AML-193 (cell line): ENCODE data around the gene CFL2.
A peak's percentile ranks its signal among the peaks of the same experiment; 100 is the strongest.
"Not testable (repeated sequence)": the region's sequence is repeated elsewhere in the genome, so short reads cannot be mapped to it uniquely, and the experiment has no call there.

Experiments used
- DNase-seq, 2 experiments: peaks; one replicate each; lab custom pipeline; 2025; lab: John Stamatoyannopoulos, UW

Gene CFL2

GRCh38 chr14:34714320-34715126, at the start of gene CFL2:
TSS of gene CFL2 (minus strand) at chr14:34714593. CDS start at chr14:34714540, 53 bp downstream.
- peak; percentile 50 to 54 for DNase-seq

DNA sequence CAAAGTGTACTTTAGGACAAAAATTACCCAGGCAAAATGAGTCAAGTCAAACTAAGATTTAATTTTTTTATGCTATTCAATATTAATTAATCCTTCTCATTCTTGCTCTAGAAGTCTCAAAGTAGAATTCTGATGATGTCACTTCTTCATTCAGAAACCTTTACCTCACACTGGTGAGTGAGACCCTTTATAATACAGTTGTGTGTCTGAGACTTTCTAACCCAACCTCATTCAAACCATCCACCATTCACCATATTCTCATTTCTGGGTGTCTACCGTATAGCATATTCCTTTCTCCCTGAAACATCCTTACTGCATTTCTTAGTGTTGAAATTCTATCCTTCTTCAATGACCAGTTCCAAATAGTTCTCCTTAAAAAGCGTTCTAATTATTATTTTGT, 40.8 kb upstream of the CFL2 start:
- DNase-seq = no peak

DNA sequence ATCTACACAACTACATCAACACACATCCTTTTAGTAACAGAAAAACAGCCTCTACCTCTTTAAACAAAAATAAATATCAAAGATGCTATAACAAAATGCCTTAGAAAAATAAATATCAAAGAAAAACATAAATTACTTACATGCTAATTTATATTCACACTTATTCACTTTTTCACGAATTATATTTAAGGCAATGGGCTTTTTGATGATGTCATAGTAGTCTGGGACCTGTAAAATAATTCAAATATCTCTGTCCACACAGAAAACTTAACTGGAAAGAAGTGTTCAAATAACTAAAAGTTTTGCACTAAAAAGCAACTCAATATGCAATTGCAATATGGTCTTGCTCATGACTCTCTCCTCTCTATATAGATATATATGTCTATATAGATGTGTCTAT, 40.3 kb upstream of the CFL2 start:
- DNase-seq = no peak

DNA sequence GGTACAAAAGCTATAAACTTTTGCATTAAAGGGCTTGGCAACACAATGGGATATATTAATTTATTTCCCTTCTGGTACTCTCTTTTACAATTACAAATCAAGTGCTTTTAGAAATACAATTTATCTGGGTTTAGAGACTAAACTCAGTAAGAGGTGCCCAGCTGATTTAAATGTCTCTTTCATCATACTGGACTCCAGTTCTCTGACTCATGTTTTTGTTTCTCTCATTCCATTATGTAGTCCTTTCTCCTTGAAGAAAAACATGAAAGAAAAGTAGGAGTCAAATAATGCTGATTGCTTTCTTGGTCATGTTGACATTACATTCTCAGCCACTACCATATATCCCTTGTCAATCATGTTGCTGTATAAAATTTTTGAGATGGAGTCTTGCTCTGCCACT, 36.3 kb upstream of the CFL2 start:
- DNase-seq = no peak

DNA sequence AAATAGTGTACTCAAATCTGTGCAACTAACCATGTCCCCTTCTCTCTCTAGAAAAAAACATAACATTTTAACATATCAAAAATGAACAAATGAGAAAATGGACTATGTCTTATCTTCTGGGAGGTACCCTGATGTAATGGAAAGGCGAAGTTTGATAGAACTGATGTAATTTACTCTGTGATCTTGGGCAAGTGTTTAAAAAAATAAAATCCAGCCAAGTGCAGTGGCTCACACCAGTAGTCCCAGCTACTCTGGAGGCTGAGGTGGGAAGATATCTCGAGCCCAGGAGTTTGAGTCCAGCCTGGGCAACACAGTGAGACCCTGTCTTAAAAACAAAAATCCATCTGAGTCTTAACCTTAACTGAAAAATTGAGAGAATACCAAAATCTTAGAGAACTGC, 35.8 kb upstream of the CFL2 start:
- DNase-seq = no peak

DNA sequence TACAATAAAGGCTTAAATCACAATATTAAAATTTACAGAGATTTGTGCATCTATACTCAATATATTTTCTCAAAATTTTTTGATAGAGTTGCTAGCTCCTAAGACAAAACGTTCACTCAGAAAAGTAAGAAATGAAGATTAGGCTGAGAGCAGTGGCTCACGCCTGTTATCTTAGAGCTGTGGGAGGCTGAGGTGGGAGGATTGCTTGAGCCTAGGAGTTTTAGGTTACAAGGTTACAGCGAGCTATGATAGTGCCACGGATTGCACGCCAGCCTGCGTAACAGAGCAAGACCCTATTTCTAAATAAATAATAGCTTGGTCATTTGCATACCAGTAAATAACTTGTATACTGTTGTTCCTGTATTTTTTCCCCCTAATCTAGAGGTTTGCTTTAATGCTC, 35.0 kb upstream of the CFL2 start:
- no peak for DNase-seq

- DNase-seq = no peak
These were observed 28.1 kb upstream of the CFL2 start for GRCh38 chr14:34742270-34743115.

DNA sequence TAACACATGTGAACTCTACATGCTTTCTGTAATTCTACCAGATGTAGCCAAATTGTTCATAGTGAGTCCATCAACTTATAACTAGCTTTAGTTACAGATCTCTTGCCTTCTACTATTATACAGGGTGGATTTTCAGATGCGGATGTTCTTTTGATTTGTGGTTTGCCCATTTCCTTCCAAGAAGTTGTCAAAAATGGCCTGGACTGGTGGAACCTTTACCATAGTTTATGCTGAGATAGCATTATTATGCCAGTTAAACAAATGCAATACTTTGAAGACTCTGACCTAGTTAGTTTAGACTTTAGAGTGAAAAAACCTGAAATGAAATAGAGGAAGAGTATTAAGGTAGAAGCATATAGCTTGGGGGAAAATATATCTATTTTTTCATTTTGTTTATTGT, 27.4 kb upstream of the CFL2 start:
- no peak for DNase-seq

GRCh38 chr14:34740139-34740538, 25.7 kb upstream of the CFL2 start:
- not testable (repeated sequence) for DNase-seq

GRCh38 chr14:34737079-34737478, 22.7 kb upstream of the CFL2 start:
- not testable (repeated sequence) for DNase-seq

DNA sequence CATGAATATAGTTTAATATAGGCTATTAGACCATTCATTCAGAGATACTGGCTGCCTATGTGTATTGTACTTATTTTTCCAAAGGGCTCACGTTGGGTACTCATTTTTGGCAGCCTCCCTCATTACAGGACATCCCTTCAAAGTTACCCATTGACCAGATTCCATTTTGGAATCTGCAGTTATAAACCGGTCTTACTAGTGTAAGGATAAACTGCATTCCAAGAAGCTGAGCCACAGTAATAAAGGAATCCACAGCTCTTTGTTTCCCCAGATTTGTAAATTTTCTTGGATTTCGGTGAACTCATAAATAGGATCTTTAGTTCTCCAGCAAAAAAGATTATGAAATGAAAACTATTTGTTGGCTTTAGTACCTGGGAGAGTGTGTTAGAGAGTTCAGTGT, 18.9 kb upstream of the CFL2 start:
- DNase-seq = no peak

GRCh38 chr14:34732802-34733201, 18.4 kb upstream of the CFL2 start:
- DNase-seq = no peak

GRCh38 chr14:34723867-34724266, 9.5 kb upstream of the CFL2 start:
- DNase-seq = no peak

DNA sequence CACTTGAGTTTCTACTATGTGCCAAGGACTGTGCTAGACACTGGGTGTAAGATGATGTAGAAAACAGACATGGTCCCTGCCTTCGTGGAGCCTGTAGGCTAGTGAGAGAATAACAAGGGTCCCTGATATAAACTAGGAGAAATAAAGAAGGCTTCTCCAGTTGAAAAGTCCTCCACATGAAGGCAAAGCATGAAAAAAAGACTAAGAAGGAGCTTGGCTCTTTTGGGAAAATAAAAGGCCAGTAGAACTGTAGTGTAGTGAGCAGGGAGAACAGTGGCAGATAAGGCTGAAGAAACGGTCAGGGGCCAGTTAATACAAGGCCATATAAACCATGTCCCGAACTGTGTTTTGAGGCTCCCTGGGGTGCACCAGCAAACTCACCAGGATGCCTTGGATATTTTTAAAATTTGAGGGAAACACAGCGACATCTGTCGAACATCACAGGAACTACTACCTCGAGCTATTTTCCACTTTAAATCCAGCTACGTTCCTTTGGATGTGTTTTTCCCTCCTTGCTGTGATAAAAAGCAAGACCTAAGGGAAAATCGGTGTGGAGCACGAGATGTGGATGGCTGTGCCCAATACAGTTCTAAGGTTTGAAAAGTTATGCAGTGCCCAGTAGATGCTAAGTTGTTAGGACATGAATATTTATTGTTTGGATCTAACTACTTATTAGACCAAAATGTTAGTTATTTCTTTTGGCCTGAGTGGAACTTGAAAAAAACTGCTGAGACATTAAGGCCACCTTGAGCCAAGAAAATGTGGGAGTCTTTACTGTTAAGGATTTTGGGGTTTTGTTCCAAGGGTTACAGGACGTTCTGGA, 8.5 kb upstream of the CFL2 start:
- DNase-seq = peak; percentile 18 to 54

GRCh38 chr14:34721129-34721528, 6.7 kb upstream of the CFL2 start:
- no peak for DNase-seq

GRCh38 chr14:34718750-34719304, 4.4 kb upstream of the CFL2 start:
- DNase-seq = no peak

GRCh38 chr14:34715127-34715863, 902 bp upstream of the CFL2 start:
- DNase-seq = no peak

DNA sequence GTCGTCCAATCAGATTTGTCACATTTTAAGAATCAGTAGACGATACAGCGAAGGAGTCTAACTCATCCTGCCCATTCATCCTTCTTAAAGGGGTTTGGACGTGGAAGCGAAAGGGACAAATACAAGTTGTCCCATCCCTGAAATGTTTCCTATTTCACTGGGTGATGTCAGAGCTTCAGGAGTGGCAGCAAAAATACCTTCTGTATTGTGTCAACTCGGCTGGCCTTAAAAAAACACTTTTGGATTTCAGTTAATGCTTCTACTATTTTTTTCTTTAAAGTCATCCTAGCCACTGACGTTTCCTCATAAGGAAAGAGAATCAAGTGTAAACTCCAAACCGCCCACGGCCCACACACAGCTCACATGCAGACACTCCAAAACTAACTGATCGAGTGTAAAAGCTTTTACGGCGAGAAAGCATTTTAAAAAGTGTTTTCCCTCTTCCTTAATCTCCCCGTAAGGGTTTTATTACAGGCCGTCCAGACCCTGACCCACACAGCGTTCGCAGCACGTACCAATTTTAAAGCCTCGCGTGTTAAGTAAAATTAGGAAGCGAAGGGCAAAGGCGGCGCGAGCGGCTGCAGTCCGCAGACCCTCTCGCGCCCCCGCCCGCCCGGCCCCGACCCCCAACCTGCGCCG, 593 bp downstream of the CFL2 start:
- DNase-seq = peak; percentile 23 to 29

DNA sequence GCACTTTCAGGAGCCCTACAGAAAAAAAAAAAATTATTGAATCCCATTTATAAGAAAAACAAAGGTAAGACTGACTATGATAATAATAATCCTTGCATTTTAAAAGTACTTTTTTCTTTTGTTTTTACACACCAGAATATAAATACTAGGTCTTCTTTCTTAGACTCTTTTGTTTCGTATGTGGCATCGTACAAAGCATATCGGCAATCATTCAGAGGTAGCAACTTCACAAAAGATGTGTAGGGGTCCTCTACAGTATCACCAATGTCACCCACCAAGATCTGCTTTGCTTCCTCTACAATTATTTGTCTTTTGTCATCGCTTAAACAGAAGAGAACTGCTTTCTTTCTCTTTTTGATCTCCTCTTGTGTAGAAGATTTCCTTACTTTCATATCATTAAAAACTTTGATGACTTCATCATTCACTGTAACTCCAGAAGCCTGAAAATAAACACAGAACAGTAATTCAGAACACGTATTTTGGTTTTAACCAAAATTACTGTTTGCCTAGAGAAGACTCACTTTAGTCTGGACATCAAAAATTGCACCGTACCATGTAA, 1.2 kb downstream of the CFL2 start:
- DNase-seq = no peak
